H9 (cell line): ENCODE data around the gene ZNF280D. TPM values are rescaled to one million over a fixed set of nuclear protein-coding genes. Genes with fewer than 3 reads are reported as not detected.

Experiments
- DNase-seq: peaks from one replicate; pipeline ENCODE4 v3.0.0-alpha.2; 2017
- H2AFZ ChIP-seq: one replicate; pipeline ENCODE4 v1.6.1; 2013; ENCODE audit warnings: mild to moderate bottlenecking, low read length, control low read depth, moderate library complexity
- H2AK5ac ChIP-seq: 2 replicates; pipeline ENCODE4 v1.6.1; 2013; ENCODE audit warnings: low read length, control low read depth, mixed read lengths; ENCODE audit not compliant: insufficient read length
- H2BK120ac ChIP-seq: one replicate; pipeline ENCODE4 v1.6.1; 2013; ENCODE audit warnings: low read depth, mild to moderate bottlenecking, low read length, control low read depth, inconsistent platforms; ENCODE audit not compliant: poor library complexity, severe bottlenecking
- H2BK12ac ChIP-seq: 2 replicates; pipeline ENCODE4 v1.6.1; 2013; ENCODE audit warnings: low read length, control low read depth, mixed read lengths, low read depth; ENCODE audit not compliant: insufficient read length
- H2BK15ac ChIP-seq: 2 replicates; pipeline ENCODE4 v1.6.1; 2013; ENCODE audit warnings: low read depth, low read length, control low read depth
- H2BK20ac ChIP-seq: one replicate; pipeline ENCODE4 v1.6.1; 2013; ENCODE audit warnings: low read depth, mild to moderate bottlenecking, low read length, control low read depth, inconsistent platforms; ENCODE audit not compliant: poor library complexity, severe bottlenecking
- H2BK5ac ChIP-seq: 2 replicates; pipeline ENCODE4 v1.6.1; 2013; ENCODE audit warnings: low read length, control low read depth, mixed read lengths; ENCODE audit not compliant: insufficient read length
- H3K14ac ChIP-seq: 2 replicates; pipeline ENCODE4 v1.6.1; 2013; ENCODE audit warnings: low read length, control low read depth; ENCODE audit not compliant: insufficient read depth
- H3K18ac ChIP-seq: 2 replicates; pipeline ENCODE4 v1.6.1; 2013; ENCODE audit warnings: low read depth, mild to moderate bottlenecking, mixed read lengths, low read length, control low read depth; ENCODE audit not compliant: insufficient read length
- H3K23ac ChIP-seq: 2 replicates; pipeline ENCODE4 v1.6.1; 2013; ENCODE audit warnings: low read length, control low read depth, mixed read lengths, low read depth; ENCODE audit not compliant: insufficient read length
- H3K23me2 ChIP-seq: 2 replicates; pipeline ENCODE4 v1.6.1; 2013; ENCODE audit warnings: low read depth, mild to moderate bottlenecking, mixed read lengths, low read length, control low read depth; ENCODE audit not compliant: insufficient read length, poor library complexity, severe bottlenecking
- H3K27ac ChIP-seq: 2 replicates; pipeline ENCODE4 v1.5.1; 2013; ENCODE audit warnings: low read length, control low read depth, mixed read lengths, low read depth; ENCODE audit not compliant: insufficient read length
- H3K27me3 ChIP-seq: 2 replicates; pipeline ENCODE4 v1.6.1; 2013; ENCODE audit warnings: low read length, control low read depth, inconsistent platforms; ENCODE audit not compliant: insufficient read depth
- H3K4ac ChIP-seq: 2 replicates; pipeline ENCODE4 v1.6.1; 2013; ENCODE audit warnings: low read depth, mild to moderate bottlenecking, control low read depth, inconsistent platforms, low read length, moderate library complexity
- H3K4me1 ChIP-seq: 2 replicates; pipeline ENCODE4 v1.6.1; 2013; ENCODE audit warnings: low read length, control low read depth, inconsistent platforms; ENCODE audit not compliant: insufficient read depth
- H3K4me2 ChIP-seq: 2 replicates; pipeline ENCODE4 v1.6.1; 2013; ENCODE audit warnings: low read length, control low read depth, mixed read lengths; ENCODE audit not compliant: insufficient read length, insufficient read depth
- H3K56ac ChIP-seq: 2 replicates; pipeline ENCODE4 v1.6.1; 2013; ENCODE audit warnings: low read depth, mild to moderate bottlenecking, mixed read lengths, low read length, control low read depth; ENCODE audit not compliant: insufficient read length
- H3K79me1 ChIP-seq: 2 replicates; pipeline ENCODE4 v1.6.1; 2013; ENCODE audit warnings: low read depth, mild to moderate bottlenecking, moderate library complexity, low read length, control low read depth, inconsistent platforms; ENCODE audit not compliant: insufficient read depth, poor library complexity, severe bottlenecking
- H3K79me2 ChIP-seq: 2 replicates; pipeline ENCODE4 v1.6.1; 2013; ENCODE audit warnings: low read length, control low read depth, inconsistent platforms; ENCODE audit not compliant: insufficient read depth
- H3K9ac ChIP-seq: 2 replicates; pipeline ENCODE4 v1.6.1; 2013; ENCODE audit warnings: low read length, control low read depth, mixed read lengths; ENCODE audit not compliant: insufficient read length; ENCODE audit errors: extremely low read depth
- H3K9me3 ChIP-seq: one replicate; pipeline ENCODE4 v1.6.1; 2013; ENCODE audit warnings: low read depth, low read length, inconsistent platforms; ENCODE audit not compliant: control insufficient read depth
- H3T11ph ChIP-seq: one replicate; pipeline ENCODE4 v1.6.1; 2013; ENCODE audit warnings: mild to moderate bottlenecking, low read length, control low read depth, inconsistent platforms
- H4K20me1 ChIP-seq: one replicate; pipeline ENCODE4 v1.6.1; 2013; ENCODE audit not compliant: control insufficient read depth, insufficient read length, insufficient read depth
- H4K5ac ChIP-seq: 2 replicates; pipeline ENCODE4 v1.6.1; 2013; ENCODE audit warnings: low read depth, mild to moderate bottlenecking, mixed read lengths, low read length, control low read depth; ENCODE audit not compliant: insufficient read length
- H4K8ac ChIP-seq: replicated peaks from 2 replicates; pipeline ENCODE4 v1.6.1; 2013; ENCODE audit warnings: low read length, control low read depth, mixed read lengths, low read depth; ENCODE audit not compliant: insufficient read length
- H4K91ac ChIP-seq: 2 replicates; pipeline ENCODE4 v1.6.1; 2013; ENCODE audit warnings: low read depth, mild to moderate bottlenecking, moderate library complexity, mixed read lengths, low read length, control low read depth; ENCODE audit not compliant: insufficient read length
- H3K27ac Mint-ChIP-seq, 3 experiments: 2 replicates in 2 of 3; 3 replicates in 1 of 3; pipeline ENCODE4 v1.8.0; 2020 to 2021; ENCODE audit warnings: mixed read lengths in 3 of 3, mild to moderate bottlenecking in 1 of 3, moderate library complexity in 1 of 3
- H3K27me3 Mint-ChIP-seq: 2 replicates; pipeline ENCODE4 v1.8.0; 2021; ENCODE audit warnings: low read depth, mild to moderate bottlenecking, moderate library complexity, mixed read lengths
- H3K36me3 Mint-ChIP-seq, 3 experiments: 2 replicates in 2 of 3; 3 replicates in 1 of 3; pipeline ENCODE4 v1.8.0; 2020 to 2021; ENCODE audit warnings: low read depth in 3 of 3, mixed read lengths in 3 of 3; ENCODE audit not compliant: insufficient read depth in 1 of 3
- H3K4me1 Mint-ChIP-seq, 2 experiments: 2 replicates each; pipeline ENCODE4 v1.8.0; 2020; ENCODE audit warnings: mixed read lengths in 2 of 2
- H3K4me3 Mint-ChIP-seq, 2 experiments: 2 replicates in 1 of 2; 3 replicates in 1 of 2; pipeline ENCODE4 v1.8.0; 2020 to 2021; ENCODE audit warnings: mild to moderate bottlenecking in 2 of 2, mixed read lengths in 2 of 2, moderate library complexity in 1 of 2
- H3K9me3 Mint-ChIP-seq, 2 experiments: 2 replicates in 1 of 2; 3 replicates in 1 of 2; pipeline ENCODE4 v1.8.0; 2020; ENCODE audit warnings: mild to moderate bottlenecking in 2 of 2, mixed read lengths in 2 of 2, moderate library complexity in 1 of 2
- WGBS: extraction: QIAGEN DNeasy Blood & Tissue Kit; methylation state at CpG from one replicate; pipeline ENCODE4 v1.1.7; 2013; ENCODE audit warnings: missing lambda C conversion rate, low lambda C conversion rate, mixed read lengths; ENCODE audit not compliant: insufficient read length; ENCODE audit errors: extremely low coverage; 5-methylcytosine and 5-hydroxymethylcytosine counted together
- total RNA-seq: library from RNA; stranded (reverse); gene quantifications from 2 replicates; pipeline ENCODE4 v1.2.1, GENCODE V29; 2021
- TF ChIP-seq, protein P1 (sequence below): fragments of 200-600 bp; sonication (generic); conservative IDR thresholded peaks from 3 replicates; pipeline ENCODE4 v1.8.0; 2021; ENCODE audit warnings: antibody characterized with exemption, mild to moderate bottlenecking

Gene ZNF280D
- total RNA-seq, 1 experiment from 2014 or later = 5.7 TPM

- Histone ChIP-seq H3T11ph (no peak overlapping the region), H3K79me1 (no peaks in the 10 kb centered on the region), H3K9ac (no peak overlapping the region), H2BK20ac (no peak overlapping the region), H3K14ac (no peak overlapping the region), H4K5ac (no peak overlapping the region), H3K79me2 (no peaks in the 10 kb centered on the region), H2BK12ac (no peak overlapping the region), H4K8ac (no peak overlapping the region), H2AK5ac (no peak overlapping the region), H3K27me3 (no peaks in the 10 kb centered on the region), H2AFZ (no peak overlapping the region), H3K27ac (no peak overlapping the region), H4K20me1 (no peaks in the 10 kb centered on the region), H3K56ac (no peak overlapping the region), H3K23ac (no peak overlapping the region), H3K18ac (no peak overlapping the region), H2BK5ac (no peak overlapping the region), H3K4me1 (no peaks in the 10 kb centered on the region), H2BK120ac (no peak overlapping the region), H3K4me2 (no peak overlapping the region), H3K9me3 (no peaks in the 10 kb centered on the region), H4K91ac (no peak overlapping the region), H3K4ac (no peak overlapping the region), H2BK15ac (no peak overlapping the region), H3K23me2 (no peaks in the 10 kb centered on the region)
- peaks cover 2 to 3% of the 10 kb centered on the region in 2 experiments; a peak in 1 of 4 replicates for H3K4me1 Mint-ChIP-seq
- whole genome bisulfite sequencing = no CpG with 5 or more reads among the region's 1 CpG
- H3K27me3 Mint-ChIP-seq = no peaks in the 10 kb centered on the region
- no peak overlapping the region for H3K27ac Mint-ChIP-seq
- H3K36me3 Mint-ChIP-seq = no peaks in the 10 kb centered on the region
- no peak overlapping the region for H3K4me3 Mint-ChIP-seq
- TF ChIP-seq, protein P1, sequence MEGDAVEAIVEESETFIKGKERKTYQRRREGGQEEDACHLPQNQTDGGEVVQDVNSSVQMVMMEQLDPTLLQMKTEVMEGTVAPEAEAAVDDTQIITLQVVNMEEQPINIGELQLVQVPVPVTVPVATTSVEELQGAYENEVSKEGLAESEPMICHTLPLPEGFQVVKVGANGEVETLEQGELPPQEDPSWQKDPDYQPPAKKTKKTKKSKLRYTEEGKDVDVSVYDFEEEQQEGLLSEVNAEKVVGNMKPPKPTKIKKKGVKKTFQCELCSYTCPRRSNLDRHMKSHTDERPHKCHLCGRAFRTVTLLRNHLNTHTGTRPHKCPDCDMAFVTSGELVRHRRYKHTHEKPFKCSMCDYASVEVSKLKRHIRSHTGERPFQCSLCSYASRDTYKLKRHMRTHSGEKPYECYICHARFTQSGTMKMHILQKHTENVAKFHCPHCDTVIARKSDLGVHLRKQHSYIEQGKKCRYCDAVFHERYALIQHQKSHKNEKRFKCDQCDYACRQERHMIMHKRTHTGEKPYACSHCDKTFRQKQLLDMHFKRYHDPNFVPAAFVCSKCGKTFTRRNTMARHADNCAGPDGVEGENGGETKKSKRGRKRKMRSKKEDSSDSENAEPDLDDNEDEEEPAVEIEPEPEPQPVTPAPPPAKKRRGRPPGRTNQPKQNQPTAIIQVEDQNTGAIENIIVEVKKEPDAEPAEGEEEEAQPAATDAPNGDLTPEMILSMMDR = no peak
- DNase-seq = no peak
- no peaks in the 10 kb centered on the region for H3K9me3 Mint-ChIP-seq
These were observed 7.9 kb downstream of the ZNF280D start for GRCh38 chr15:56725386-56725785.
